Fibroblast of upper back skin (primary cell): ENCODE measurements around the gene LSM3.
"Not testable (repeated sequence)": the region's sequence is repeated elsewhere in the genome, so short reads cannot be mapped to it uniquely, and the experiment has no call there.

Source experiments
- DNase-seq: peaks from one replicate; pipeline ENCODE4 v3.0.0-alpha.2; 2013

LSM3 gene

GRCh38 chr3:14223595-14223994 lies 45.0 kb downstream of the LSM3 start:
- DNase-seq, result no peak

- DNase-seq, result peak; percentile 53
Observed at GRCh38 chr3:14224895-14225294, 46.3 kb downstream of the LSM3 start.

GRCh38 chr3:14225421-14225820 lies 46.8 kb downstream of the LSM3 start:
- no peak for DNase-seq

- DNase-seq, result not testable (repeated sequence)
Observed at GRCh38 chr3:14226351-14226750, 47.7 kb downstream of the LSM3 start.

GRCh38 chr3:14227856-14228255 lies 49.2 kb downstream of the LSM3 start:
- no peak for DNase-seq

GRCh38 chr3:14228681-14229470 lies 50.3 kb downstream of the LSM3 start:
- DNase-seq, result no peak

- DNase-seq, result not testable (repeated sequence)
Observed at GRCh38 chr3:14229695-14230094, 51.1 kb downstream of the LSM3 start.

- DNase-seq, result no peak
Observed at GRCh38 chr3:14230729-14231128, 52.1 kb downstream of the LSM3 start.

GRCh38 chr3:14231145-14231990 lies 52.8 kb downstream of the LSM3 start:
- no peak for DNase-seq

GRCh38 chr3:14231998-14232501 lies 53.4 kb downstream of the LSM3 start:
- DNase-seq, result no peak

- DNase-seq, result peak; percentile 48
Observed at GRCh38 chr3:14234251-14235002, 55.8 kb downstream of the LSM3 start.

- no peak for DNase-seq
Observed at GRCh38 chr3:14235003-14235911, 56.6 kb downstream of the LSM3 start.

- no peak for DNase-seq
Observed at GRCh38 chr3:14235912-14236295, 57.3 kb downstream of the LSM3 start.

GRCh38 chr3:14236902-14237301 lies 58.3 kb downstream of the LSM3 start:
- no peak for DNase-seq

- no peak for DNase-seq
Observed at GRCh38 chr3:14237457-14237856, 58.8 kb downstream of the LSM3 start.

GRCh38 chr3:14238356-14238755 lies 59.7 kb downstream of the LSM3 start:
- DNase-seq, result no peak

- DNase-seq, result no peak
Observed at GRCh38 chr3:14238930-14239329, 60.3 kb downstream of the LSM3 start.

GRCh38 chr3:14239940-14240339 lies 61.3 kb downstream of the LSM3 start:
- no peak for DNase-seq

GRCh38 chr3:14240366-14240765 lies 61.7 kb downstream of the LSM3 start:
- DNase-seq, result no peak

GRCh38 chr3:14241716-14242115 lies 63.1 kb downstream of the LSM3 start:
- no peak for DNase-seq

- DNase-seq, result no peak
Observed at GRCh38 chr3:14242490-14243311, 64.1 kb downstream of the LSM3 start.
